ENCODE results near the gene PLS1. TPM values are rescaled to one million over a fixed set of nuclear protein-coding genes. Genes with fewer than 3 reads are reported as not detected.

Gene PLS1
- polyA plus RNA-seq, 1 experiment, result 1.7 TPM

DNA sequence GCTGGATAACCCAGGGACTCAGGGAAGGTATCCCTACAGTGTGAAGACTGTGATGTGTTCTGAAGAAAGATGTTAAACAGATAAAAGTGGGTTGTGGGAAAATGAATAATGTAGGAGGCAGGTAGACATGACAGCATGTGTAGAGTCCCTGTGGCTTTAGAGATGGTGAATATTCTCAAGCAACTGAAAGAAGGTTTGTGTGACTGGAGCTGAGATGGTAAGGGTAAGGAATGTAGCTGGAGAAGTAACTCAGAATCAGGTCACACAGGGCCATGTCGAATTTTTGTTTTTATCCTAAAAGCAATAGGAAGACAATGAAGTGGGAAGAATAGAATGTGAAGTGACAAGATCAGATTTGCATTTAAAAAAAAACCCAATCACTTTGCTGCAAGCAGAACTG lies 73.9 kb downstream of the PLS1 start:
- ChIA-PET POLR2A (no interaction called here), CTCF (interaction anchor here (1.6 kb wide), 1 partner anchor 159 kb away, joined by 4 read pairs; no protein-coding TSS in a partner anchor)
- TF ChIP-seq, protein P1, sequence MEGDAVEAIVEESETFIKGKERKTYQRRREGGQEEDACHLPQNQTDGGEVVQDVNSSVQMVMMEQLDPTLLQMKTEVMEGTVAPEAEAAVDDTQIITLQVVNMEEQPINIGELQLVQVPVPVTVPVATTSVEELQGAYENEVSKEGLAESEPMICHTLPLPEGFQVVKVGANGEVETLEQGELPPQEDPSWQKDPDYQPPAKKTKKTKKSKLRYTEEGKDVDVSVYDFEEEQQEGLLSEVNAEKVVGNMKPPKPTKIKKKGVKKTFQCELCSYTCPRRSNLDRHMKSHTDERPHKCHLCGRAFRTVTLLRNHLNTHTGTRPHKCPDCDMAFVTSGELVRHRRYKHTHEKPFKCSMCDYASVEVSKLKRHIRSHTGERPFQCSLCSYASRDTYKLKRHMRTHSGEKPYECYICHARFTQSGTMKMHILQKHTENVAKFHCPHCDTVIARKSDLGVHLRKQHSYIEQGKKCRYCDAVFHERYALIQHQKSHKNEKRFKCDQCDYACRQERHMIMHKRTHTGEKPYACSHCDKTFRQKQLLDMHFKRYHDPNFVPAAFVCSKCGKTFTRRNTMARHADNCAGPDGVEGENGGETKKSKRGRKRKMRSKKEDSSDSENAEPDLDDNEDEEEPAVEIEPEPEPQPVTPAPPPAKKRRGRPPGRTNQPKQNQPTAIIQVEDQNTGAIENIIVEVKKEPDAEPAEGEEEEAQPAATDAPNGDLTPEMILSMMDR (IDR thresholded peaks at IDR 0.05; ENCODE audit: low read depth, low read length), result no peak
- Histone ChIP-seq H3K27ac (ENCODE audit: low read depth, low read length) (no peak overlapping the region), H3K27me3 (ENCODE audit: control insufficient read depth, insufficient read depth, low read length) (no peaks in the 10 kb centered on the region), H3K4me3 (ENCODE audit: low read depth, low read length) (no peak overlapping the region), H3K9me3 (ENCODE audit: control insufficient read depth, insufficient read depth, low read length) (no peaks in the 10 kb centered on the region)
- DNase-seq (ENCODE audit: low read depth, low spot score), result no peak

DNA sequence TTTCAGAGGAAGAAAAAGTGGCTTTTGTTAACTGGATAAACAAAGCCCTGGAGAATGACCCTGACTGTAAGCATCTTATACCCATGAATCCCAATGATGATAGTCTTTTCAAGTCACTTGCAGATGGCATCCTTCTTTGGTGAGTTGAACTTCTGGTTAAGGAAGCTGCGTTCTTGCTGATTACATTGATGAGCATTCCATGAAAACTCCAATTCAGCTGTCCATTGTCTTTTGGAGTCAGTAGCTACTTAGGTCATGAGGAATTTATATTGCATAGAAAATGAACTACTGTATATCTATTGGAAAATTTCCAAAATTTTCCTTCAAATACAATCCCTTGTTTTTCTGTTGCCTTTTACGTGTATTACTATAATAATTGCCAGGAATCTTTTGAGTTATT lies 80.0 kb downstream of the PLS1 start:
- no peak for DNase-seq (ENCODE audit: low read depth, low spot score)
- H3K27ac ChIP-seq (ENCODE audit: low read depth, low read length), result no peak overlapping the region
- H3K27me3 ChIP-seq (ENCODE audit: control insufficient read depth, insufficient read depth, low read length), result no peaks in the 10 kb centered on the region
- no peaks in the 10 kb centered on the region for H3K9me3 ChIP-seq (ENCODE audit: control insufficient read depth, insufficient read depth, low read length)
- CTCF ChIA-PET, result no interaction called here
- TF ChIP-seq, protein P1 (IDR thresholded peaks at IDR 0.05; ENCODE audit: low read depth, low read length), result no peak
- no peak overlapping the region for H3K4me3 ChIP-seq (ENCODE audit: low read depth, low read length)
- POLR2A ChIA-PET, result no interaction called here

DNA sequence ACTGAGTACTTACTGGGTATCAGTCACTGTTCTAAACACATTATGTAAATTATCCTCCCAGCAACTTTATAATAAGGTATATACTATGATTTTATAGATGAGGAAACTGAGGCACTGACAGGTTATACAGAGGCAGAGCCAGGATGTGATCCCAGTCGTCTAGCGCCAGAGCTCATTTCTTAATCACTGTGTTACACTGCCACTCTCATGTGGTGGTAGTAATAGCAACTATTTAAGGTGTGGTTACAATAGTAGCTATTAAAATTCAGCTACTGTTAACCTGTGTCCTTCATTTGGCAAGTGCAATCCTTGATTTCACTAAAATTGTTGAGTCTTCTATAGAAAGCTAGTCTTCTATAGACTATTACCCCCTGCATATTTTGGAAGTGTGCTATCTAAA lies 84.5 kb downstream of the PLS1 start:
- TF ChIP-seq, protein P1 (IDR thresholded peaks at IDR 0.05; ENCODE audit: low read depth, low read length), result no peak
- no peak overlapping the region for H3K4me3 ChIP-seq (ENCODE audit: low read depth, low read length)
- H3K27me3 ChIP-seq (ENCODE audit: control insufficient read depth, insufficient read depth, low read length), result no peaks in the 10 kb centered on the region
- ChIA-PET CTCF (interaction anchor here (1.3 kb wide), 1 partner anchor 94 kb away, joined by 3 read pairs; no protein-coding TSS in a partner anchor), POLR2A (no interaction called here)
- DNase-seq (ENCODE audit: low read depth, low spot score), result no peak
- no peaks in the 10 kb centered on the region for H3K9me3 ChIP-seq (ENCODE audit: control insufficient read depth, insufficient read depth, low read length)
- no peak overlapping the region for H3K27ac ChIP-seq (ENCODE audit: low read depth, low read length)

DNA sequence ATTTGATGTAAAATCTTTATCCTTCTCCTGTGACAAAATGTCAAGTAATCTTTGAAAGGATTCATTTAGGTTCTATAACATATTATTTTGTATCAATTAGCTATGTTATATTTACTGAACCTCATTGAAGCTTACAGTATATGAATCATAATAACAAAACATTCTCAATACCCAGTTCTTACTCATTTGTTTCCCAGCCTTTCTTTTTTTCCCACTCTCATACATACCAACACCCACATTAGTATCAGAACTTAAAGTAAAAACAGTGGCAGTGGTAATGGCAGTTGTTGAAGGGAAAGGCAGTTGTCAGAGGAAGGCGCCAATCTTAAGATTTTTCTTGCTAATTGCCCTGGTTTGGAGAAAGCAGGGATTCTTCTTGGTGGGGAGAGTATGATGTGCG lies 94.4 kb downstream of the PLS1 start:
- ChIA-PET POLR2A (no interaction called here), CTCF (no interaction called here)
- no peaks in the 10 kb centered on the region for H3K27me3 ChIP-seq (ENCODE audit: control insufficient read depth, insufficient read depth, low read length)
- DNase-seq (ENCODE audit: low read depth, low spot score), result no peak
- H3K9me3 ChIP-seq (ENCODE audit: control insufficient read depth, insufficient read depth, low read length), result no peaks in the 10 kb centered on the region
- H3K27ac ChIP-seq (ENCODE audit: low read depth, low read length), result no peak overlapping the region
- TF ChIP-seq, protein P1 (IDR thresholded peaks at IDR 0.05; ENCODE audit: low read depth, low read length), result no peak
- no peak overlapping the region for H3K4me3 ChIP-seq (ENCODE audit: low read depth, low read length)

DNA sequence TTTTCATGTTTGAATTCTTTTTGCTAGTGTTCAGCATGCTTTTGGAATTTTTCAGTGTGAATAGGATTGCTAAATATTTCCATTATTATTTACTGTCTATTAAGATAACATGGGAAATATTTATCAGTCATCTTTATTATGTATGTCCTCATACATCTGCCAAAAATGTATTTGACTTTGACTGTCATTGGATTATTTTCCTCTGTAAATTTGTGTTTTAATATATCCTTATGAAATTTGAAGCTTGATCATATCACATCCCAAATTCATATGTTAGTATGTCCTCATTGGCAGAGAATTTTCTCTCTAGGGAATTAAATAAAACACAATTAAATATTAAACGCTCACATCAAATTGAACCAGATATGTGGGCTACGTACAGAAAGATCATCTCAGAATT lies 95.3 kb downstream of the PLS1 start:
- TF ChIP-seq, protein P1 (IDR thresholded peaks at IDR 0.05; ENCODE audit: low read depth, low read length), result no peak
- H3K27ac ChIP-seq (ENCODE audit: low read depth, low read length), result no peak overlapping the region
- no peak for DNase-seq (ENCODE audit: low read depth, low spot score)
- POLR2A ChIA-PET, result no interaction called here
- H3K9me3 ChIP-seq (ENCODE audit: control insufficient read depth, insufficient read depth, low read length), result no peaks in the 10 kb centered on the region
- CTCF ChIA-PET, result no interaction called here
- no peak overlapping the region for H3K4me3 ChIP-seq (ENCODE audit: low read depth, low read length)
- H3K27me3 ChIP-seq (ENCODE audit: control insufficient read depth, insufficient read depth, low read length), result no peaks in the 10 kb centered on the region

Measured in AG04450 (cell line).